HFF-Myc (cell line): ENCODE data around the gene TMEM174.

Source experiments
- DNase-seq: peaks from one replicate; pipeline ENCODE4 v3.0.0-alpha.2; 2011; ENCODE audit warnings: low read depth; ENCODE audit errors: extremely low read depth
- H3K4me3 ChIP-seq: replicated peaks from 2 replicates; pipeline ENCODE4 v1.5.1; 2011; ENCODE audit warnings: low read depth, mild to moderate bottlenecking, control low read depth, low read length
- CTCF ChIP-seq: IDR thresholded peaks from 2 replicates; pipeline ENCODE4 v1.5.1; 2012; ENCODE audit warnings: mild to moderate bottlenecking, low read depth, low read length, control low read depth; ENCODE audit errors: missing control alignments

TMEM174 gene

GRCh38 chr5:73139485-73139884 is 33.5 kb upstream of the TMEM174 start:
- no peak for TF ChIP-seq CTCF
- H3K4me3 ChIP-seq = no peak overlapping the region

GRCh38 chr5:73140801-73141200 is 32.2 kb upstream of the TMEM174 start:
- TF ChIP-seq CTCF = no peak
- no peak for DNase-seq
- H3K4me3 ChIP-seq = no peak overlapping the region

More at GRCh38 chr5:73139485-73139884, 33.5 kb upstream of the TMEM174 start:
- DNase-seq = no peak

DNA sequence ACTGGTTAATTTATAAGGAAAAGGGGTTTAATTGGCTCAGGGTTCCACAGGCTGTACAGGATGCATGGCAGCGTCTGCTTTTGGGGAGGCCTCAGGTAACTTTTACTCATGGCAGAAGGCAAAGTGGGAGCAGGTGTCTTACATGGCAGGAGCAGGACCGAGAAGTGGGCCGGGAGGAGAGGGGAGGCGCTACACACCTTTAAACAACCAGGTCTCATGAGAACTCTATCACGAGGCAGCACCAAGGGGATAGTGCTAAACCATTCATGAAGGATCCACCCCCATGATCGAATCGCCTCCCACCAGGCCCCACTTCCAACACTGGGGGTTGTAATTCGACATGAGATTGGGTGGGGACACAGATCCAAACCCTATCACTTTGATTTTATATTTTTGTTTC is 31.0 kb upstream of the TMEM174 start:
- no peak for TF ChIP-seq CTCF
- no peak for DNase-seq
- no peak overlapping the region for H3K4me3 ChIP-seq

DNA sequence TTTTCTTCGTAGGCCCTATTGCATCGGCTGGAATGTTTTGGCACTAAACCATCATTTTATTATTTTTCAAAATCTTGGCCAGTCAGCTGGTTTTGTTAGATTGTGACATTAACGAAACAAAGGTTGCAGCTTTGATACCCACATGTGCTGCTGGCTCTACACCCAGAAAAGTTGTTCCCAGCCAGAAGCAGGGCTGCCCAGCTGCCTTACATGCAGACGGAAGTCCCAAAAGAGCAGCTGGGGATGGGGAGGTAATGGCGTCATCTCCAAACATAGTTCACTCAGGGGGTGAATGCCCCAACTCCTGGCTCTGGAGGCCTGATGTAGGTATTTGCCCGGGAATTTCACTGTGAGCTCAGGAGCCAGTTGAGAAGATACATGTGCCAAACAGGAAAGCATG is 29.3 kb upstream of the TMEM174 start:
- TF ChIP-seq CTCF = no peak
- DNase-seq = no peak
- H3K4me3 ChIP-seq = no peak overlapping the region

DNA sequence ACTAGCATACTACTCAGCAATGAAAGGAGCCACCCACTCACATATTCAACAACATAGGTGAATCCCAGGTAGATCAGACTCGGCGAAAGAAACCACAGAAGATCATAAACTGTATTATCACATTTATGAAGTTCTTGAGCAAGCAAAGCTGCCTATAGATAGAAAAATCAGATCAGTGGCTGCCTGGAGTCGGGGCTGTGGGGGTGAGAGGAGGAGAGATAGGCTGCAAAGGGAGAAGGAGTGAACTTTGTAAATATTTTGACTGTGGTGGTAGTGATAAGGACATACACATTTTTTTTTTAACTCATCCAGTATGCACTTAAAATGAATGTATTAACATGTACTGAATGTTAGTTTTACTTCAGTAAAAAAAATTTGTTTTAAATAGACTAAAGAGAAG is 23.5 kb upstream of the TMEM174 start:
- H3K4me3 ChIP-seq = no peak overlapping the region
- DNase-seq = no peak
- no peak for TF ChIP-seq CTCF

DNA sequence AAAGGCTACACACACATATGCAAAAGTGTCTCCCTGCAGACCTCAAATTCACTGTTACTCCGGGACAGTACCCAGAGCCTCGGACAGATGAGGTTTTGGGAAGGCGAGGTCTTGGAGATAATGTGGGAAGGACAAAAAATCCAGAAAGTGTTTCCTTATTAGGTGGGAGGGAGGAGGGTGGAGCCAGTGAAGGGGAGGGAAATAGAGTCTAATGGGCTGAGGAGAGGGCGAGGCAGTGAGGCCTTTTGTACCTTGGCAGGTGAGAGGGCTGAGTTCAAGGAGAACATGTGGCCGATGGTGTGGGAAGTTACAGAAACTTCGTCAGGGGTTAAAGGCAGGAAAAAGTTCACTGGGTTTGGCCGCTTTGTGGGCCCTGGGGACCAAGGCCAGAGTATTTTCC is 22.1 kb upstream of the TMEM174 start:
- no peak for TF ChIP-seq CTCF
- no peak overlapping the region for H3K4me3 ChIP-seq
- no peak for DNase-seq

GRCh38 chr5:73151766-73152410 is 21.1 kb upstream of the TMEM174 start:
- no peak overlapping the region for H3K4me3 ChIP-seq
- no peak for DNase-seq
- TF ChIP-seq CTCF = no peak
